Stimulated activated CD4-positive, alpha-beta T cell treated with anti-CD3 and anti-CD28 coated beads, TNF-alpha, amount 100 ng/mL, for 1 hour (primary cell): ENCODE measurements around the gene CPT1B.
A peak's percentile ranks its signal among the peaks of the same experiment; 100 is the strongest.
"Not testable (repeated sequence)": the region's sequence is repeated elsewhere in the genome, so short reads cannot be mapped to it uniquely, and the experiment has no call there.

Experiments used
- DNase-seq, 3 donors: peaks; one replicate each; pipeline ENCODE4 v3.0.0-alpha.2; 2020; ENCODE audit warnings: low read depth in 3 of 3, low spot score in 1 of 3

CPT1B gene

DNA sequence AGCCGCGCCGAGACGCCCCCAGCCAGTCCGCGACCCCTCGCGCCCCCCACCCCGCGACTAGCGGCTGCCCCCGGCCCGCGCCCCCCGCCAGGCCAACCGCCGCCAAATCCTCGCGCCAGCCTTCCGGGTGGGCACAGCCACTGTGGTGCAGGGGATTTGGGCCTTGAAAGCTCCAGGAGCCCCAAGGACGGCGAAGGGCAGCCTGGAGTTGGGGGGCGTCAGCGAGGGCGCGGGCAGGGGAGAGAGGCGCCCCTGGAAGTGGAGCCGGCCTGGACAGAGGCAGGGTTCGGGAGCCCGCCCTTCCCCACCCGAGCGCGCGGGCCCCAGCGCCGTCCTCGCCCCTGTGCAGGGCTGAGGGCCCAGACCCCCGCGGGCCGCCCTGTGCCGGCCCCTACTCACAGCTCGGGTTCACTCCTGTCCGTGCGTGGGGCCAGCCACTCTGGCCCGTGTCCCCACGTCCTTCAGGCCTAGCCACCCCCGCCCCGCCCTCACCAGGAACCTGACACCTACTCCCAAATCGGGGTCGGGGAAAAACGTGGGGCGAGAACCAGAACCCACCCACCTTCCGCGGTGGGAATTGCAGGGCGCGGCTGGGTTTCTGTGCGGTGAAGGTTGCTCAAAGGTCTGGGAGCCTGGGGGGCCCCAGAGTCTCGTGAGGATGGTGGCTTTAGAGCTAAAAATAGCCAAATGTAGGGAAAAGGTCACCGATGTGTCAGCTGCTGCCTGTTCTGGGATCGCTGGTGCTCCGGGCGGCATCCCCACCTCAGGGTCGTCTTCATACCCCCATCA lies at the start of gene CPT1B:
TSS of gene CPT1B (minus strand) at position 441 of the 789 bp plus-strand sequence. CDS start 512 bp downstream, outside the sequence.
- DNase-seq, result no peak

- no peak for DNase-seq
Observed at GRCh38 chr22:50626850-50627641, 48.8 kb upstream of the CPT1B start.

GRCh38 chr22:50626314-50626849 lies 48.2 kb upstream of the CPT1B start:
- DNase-seq, result no peak

DNA sequence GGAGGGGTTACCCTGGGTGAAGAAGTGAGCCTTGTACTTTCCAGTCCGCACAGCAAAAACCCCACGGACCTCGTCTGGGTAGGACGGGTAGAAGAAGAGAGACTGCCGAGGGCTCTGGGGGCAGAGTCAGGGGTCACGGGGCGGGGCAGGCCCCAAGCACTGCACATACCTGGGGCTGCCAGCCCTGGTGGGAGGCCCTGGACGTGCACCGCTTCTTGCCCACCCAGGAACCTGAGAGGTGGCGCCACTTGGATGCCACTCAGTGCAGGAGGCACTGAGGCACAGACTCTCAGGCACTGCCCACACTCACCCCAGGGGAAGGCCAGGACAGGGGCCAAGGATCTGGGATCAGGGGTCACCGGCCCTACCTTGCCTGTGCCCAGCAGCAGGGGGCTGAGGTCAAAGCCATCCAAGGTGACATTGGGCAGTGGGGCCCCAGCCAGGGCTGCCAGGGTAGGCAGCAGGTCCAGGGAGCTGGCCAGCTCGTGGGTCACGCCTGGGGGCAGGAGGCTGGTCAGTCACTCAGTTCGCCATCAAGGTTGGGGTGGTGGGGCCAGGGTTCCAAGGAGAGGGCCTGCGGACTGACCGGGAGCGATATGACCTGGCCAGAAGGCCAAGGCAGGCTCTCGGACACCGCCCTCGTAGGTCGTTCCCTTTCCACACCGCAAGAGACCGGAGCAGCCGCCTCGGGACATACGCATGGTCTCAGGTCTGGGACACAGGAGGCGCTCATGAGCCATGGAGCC lies 47.5 kb upstream of the CPT1B start:
- DNase-seq, result no peak

DNA sequence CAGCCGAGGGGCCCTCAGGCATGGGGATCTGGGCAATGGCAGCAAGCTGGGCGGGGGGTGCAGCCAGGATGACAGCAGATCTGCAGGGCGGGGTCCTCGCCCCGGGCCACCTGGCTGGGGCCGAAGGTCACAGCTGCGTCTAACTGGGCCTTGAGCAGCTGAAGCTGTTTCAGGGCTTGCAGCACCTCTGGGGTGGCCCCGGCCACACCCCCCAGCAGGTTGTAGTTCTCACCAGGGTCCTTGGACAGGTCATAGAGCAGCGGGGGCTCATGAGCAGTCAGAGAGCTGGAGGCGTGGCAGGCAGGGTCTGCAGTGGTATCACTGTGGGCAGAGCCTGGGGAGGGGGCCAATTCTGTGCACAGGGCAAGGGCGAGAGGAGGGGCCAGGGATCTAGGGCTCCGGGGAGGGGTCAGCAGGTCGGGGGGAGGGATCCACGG lies 46.9 kb upstream of the CPT1B start:
- DNase-seq, result no peak

GRCh38 chr22:50624347-50625130 lies 46.3 kb upstream of the CPT1B start:
- no peak for DNase-seq

GRCh38 chr22:50622723-50623327 lies 44.6 kb upstream of the CPT1B start:
- DNase-seq, result no peak

DNA sequence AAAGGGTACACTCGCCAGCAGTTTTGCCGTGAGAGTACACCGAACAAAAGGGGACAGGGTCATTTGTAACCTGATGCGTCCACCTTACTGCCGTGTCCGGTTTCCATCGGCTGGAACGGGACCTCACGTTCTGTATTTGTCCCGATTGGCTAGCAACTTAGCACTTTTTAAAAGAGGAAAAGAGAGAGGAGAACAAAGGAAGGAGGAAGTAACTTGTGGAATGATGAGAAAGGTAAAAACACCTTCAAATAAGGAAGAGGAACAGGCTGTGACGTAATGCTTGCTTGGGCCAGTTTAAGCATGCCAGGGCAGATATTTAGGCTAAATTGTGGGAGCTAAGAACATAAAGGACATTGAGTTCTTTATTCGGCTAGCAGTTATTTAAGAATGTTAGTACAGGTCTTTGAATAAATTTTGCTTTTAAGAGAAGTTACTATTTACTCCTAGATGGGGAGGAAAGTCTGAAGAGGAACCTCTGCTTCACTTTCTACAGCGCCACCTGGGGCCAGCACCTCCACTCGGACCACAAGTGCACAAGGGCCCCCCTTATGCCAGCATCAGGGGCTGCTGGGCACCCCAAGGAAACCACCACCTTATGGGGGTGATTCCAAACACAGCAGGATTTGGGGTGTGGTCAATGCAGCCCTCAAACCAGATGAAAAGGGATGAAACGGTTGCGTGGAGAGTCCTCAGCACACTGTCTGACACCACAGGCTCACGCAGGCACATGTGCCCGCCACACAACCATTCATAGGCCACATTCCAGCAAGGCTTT lies 43.9 kb upstream of the CPT1B start:
- no peak for DNase-seq

DNA sequence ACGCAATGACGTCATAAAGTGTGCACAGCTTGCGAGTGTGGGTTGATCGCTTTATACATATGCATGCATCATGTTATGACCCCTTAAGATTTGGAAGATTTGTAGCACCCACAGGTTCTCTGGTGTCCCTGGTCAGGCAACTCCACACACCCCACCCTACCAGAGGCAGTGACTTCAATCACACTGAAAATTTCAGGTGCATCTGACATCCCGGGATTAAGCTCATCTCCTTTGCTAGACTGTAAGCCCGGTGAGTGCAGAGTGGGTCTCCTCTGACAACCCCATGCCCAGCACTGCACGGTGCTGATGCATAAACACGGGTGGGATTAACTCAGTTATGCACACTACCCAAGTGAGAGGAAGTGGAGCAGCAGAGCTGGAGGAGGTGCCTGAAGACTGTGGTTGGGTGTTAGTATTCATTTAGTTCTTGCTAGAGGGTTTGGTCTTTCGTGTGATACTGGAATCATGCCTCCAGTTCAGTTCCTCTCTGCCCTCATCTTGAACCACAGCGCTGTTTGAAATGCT lies 43.2 kb upstream of the CPT1B start:
- no peak for DNase-seq

- peak in 2 of 3 donors; percentile 67 for DNase-seq
Observed at GRCh38 chr22:50620593-50621355, 42.5 kb upstream of the CPT1B start.

GRCh38 chr22:50614296-50614695 lies 36.1 kb upstream of the CPT1B start:
- DNase-seq, result not testable (repeated sequence)

GRCh38 chr22:50613291-50613981 lies 35.2 kb upstream of the CPT1B start:
- no peak for DNase-seq

GRCh38 chr22:50612528-50613221 lies 34.4 kb upstream of the CPT1B start:
- no peak for DNase-seq

- DNase-seq, result no peak
Observed at GRCh38 chr22:50612168-50612527, 33.9 kb upstream of the CPT1B start.

GRCh38 chr22:50611341-50612060 lies 33.3 kb upstream of the CPT1B start:
- DNase-seq, result no peak

- DNase-seq, result no peak
Observed at GRCh38 chr22:50610581-50610980, 32.4 kb upstream of the CPT1B start.

DNA sequence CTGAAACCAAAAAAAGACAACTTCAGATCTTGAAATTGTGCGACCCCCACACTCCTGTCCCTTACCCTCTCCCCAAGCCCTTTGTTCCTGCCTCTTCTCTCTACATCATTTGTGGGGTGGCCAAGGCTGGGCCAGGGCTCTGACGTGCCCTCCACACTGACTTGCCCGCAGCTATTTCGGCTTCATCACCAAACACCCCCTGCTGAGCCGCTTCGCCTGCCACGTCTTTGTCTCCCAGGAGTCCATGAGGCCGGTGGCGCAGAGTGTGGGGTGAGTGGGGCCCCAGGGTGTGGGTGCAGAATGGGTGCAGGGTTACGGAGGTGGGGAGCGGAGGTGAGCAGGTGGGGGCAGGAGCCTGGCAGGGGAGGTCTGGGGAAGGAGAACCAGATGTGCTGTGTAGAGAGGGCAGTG lies 31.8 kb upstream of the CPT1B start:
- no peak for DNase-seq
